A549 (cell line): ENCODE data around the gene CD79B.

Experiments
- BCL3 ChIP-seq: fragments of >200 bp; sonication (Bioruptor Twin); formaldehyde crosslinking; IDR thresholded peaks from 3 replicates; pipeline ENCODE4 v1.6.1; 2016
- BHLHE40 ChIP-seq: IDR thresholded peaks from 2 replicates; pipeline ENCODE4 v1.6.1; 2012; ENCODE audit warnings: low read depth, low read length, inconsistent platforms
- CEBPB ChIP-seq, 2 experiments: fragments of >200 bp in 1 of 2; sonication (Bioruptor Twin) in 1 of 2; formaldehyde crosslinking in 1 of 2; IDR thresholded peaks; 2 replicates each; pipeline ENCODE4 v1.6.1; 2012 to 2016
- CHD2 ChIP-seq: fragments of 150-350 bp; IDR thresholded peaks from 2 replicates; pipeline ENCODE4 v1.6.1; 2014; ENCODE audit warnings: low read length; ENCODE audit not compliant: partially characterized antibody
- CTCF ChIP-seq: fragments of >200 bp; sonication (Bioruptor Twin); formaldehyde crosslinking; IDR thresholded peaks from 3 replicates; pipeline ENCODE4 v1.5.1; 2016
- ELK1 ChIP-seq: fragments of 150-350 bp; IDR thresholded peaks from 2 replicates; pipeline ENCODE4 v1.6.1; 2014; ENCODE audit warnings: low read depth, mild to moderate bottlenecking, low read length
- ESRRA ChIP-seq: fragments of 150-350 bp; IDR thresholded peaks from 2 replicates; pipeline ENCODE4 v1.6.1; 2014; ENCODE audit warnings: mild to moderate bottlenecking, low read length, borderline replicate concordance
- REST ChIP-seq: fragments of 200-600 bp; sonication (generic); IDR thresholded peaks from 2 replicates; pipeline ENCODE4 v1.6.1; 2016; ENCODE audit warnings: antibody characterized with exemption, mild to moderate bottlenecking, moderate library complexity
- RNF2 ChIP-seq: fragments of 200-600 bp; sonication (generic); IDR thresholded peaks from 2 replicates; pipeline ENCODE4 v1.6.1; 2016; ENCODE audit warnings: low read depth, mild to moderate bottlenecking, antibody characterized with exemption, moderate library complexity, borderline replicate concordance
- SMC3 ChIP-seq: fragments of >200 bp; sonication (Bioruptor Twin); formaldehyde crosslinking; IDR thresholded peaks from 3 replicates; pipeline ENCODE4 v1.6.1; 2018; ENCODE audit warnings: inconsistent platforms
- SREBF2 ChIP-seq: fragments of 450-650 bp; IDR thresholded peaks from 2 replicates; pipeline ENCODE4 v1.6.1; 2014; ENCODE audit warnings: mild to moderate bottlenecking, moderate library complexity

GRCh38 chr17:63943745-63944144 lies 11.6 kb upstream of the CD79B start:
- no peak for TF ChIP-seq CTCF
- TF ChIP-seq SMC3 = no peak
- TF ChIP-seq CEBPB (IDR thresholded peaks at IDR 0.05) = no peak
- TF ChIP-seq BHLHE40 = no peak
- no peak for TF ChIP-seq RNF2
- no peak for TF ChIP-seq SREBF2
- TF ChIP-seq REST = no peak
- no peak for TF ChIP-seq ELK1
- no peak for TF ChIP-seq BCL3
- no peak for TF ChIP-seq CHD2
- TF ChIP-seq ESRRA = no peak
